HUES64 (cell line): ENCODE measurements around the gene EIF2S1.

Experiments used
- H3K27ac ChIP-seq: 2 replicates; pipeline ENCODE4 v1.7.0; 2013; ENCODE audit warnings: low read depth, low read length, inconsistent platforms
- H3K27me3 ChIP-seq: 2 replicates; pipeline ENCODE4 v1.6.1; 2013; ENCODE audit warnings: mild to moderate bottlenecking, low read length; ENCODE audit not compliant: insufficient read depth
- H3K36me3 ChIP-seq: 2 replicates; pipeline ENCODE4 v1.6.1; 2013; ENCODE audit warnings: mild to moderate bottlenecking, low read length; ENCODE audit not compliant: insufficient read depth
- H3K4me1 ChIP-seq: 2 replicates; pipeline ENCODE4 v1.6.1; 2013; ENCODE audit warnings: mild to moderate bottlenecking, low read length, moderate library complexity; ENCODE audit not compliant: insufficient read depth
- H3K4me3 ChIP-seq: 2 replicates; pipeline ENCODE4 v1.5.1; 2013; ENCODE audit warnings: mild to moderate bottlenecking, low read length, moderate library complexity
- H3K9ac ChIP-seq: 2 replicates; pipeline ENCODE4 v1.6.1; 2013; ENCODE audit warnings: mild to moderate bottlenecking, low read depth, low read length
- H3K9me3 ChIP-seq: 2 replicates; pipeline ENCODE4 v1.6.1; 2013; ENCODE audit warnings: low read depth, low read length; ENCODE audit not compliant: insufficient read depth
- WGBS: fragments of 150-250, 120-280 bp; methylation state at CpG from one replicate; pipeline ENCODE4 v1.1.7; 2013; ENCODE audit warnings: missing lambda C conversion rate; 5-methylcytosine and 5-hydroxymethylcytosine counted together

Gene EIF2S1

DNA sequence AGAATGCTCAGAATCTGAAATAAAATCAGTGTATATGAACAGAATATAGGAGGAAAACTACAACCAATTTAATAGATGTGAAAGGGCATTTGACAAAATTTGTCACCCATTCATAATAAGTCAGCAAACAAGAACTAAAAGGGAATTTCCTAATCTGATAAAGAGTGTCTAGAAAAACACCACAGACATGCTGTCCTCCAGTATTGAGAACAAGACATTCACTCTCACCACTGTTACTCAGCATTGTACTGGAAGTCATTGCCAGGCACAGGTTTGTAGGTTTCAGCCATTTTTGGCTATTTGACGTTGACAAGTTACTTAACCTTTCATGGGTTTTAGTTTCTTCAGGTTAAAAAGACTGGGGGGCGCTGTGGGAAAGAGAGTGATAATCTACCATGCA lies 13.2 kb downstream of the EIF2S1 start:
- no peaks in the 10 kb centered on the region for H3K9me3 ChIP-seq
- WGBS: 86% methylated on average over 2 of the region's 2 CpGs
- H3K27ac ChIP-seq: no peak overlapping the region
- no peak overlapping the region for H3K9ac ChIP-seq
- H3K4me1 ChIP-seq: no peaks in the 10 kb centered on the region
- H3K27me3 ChIP-seq: no peaks in the 10 kb centered on the region
- no peak overlapping the region for H3K4me3 ChIP-seq
- H3K36me3 ChIP-seq: peaks cover 96% of the 10 kb centered on the region

DNA sequence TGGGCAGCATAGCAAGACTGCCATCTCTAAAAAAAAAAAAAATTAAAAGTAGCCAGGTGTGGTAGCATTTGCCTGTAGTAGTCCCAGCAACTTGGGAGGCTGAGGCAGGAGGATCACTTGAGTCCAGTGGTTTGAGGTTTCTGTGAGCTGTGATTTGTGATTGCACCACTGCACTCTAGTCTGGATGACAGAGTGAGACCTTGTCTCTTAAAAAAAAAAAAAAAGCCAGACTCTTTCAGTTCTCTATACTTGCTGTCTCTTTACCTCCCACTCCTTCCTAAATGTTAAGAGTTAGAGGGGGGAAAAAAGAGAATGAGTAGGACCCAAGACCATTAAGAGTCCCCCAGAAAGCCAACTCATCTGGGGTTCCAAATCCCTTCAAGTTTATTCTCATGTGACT lies 17.8 kb downstream of the EIF2S1 start:
- Histone ChIP-seq H3K36me3 (peaks cover 97% of the 10 kb centered on the region), H3K9ac (no peak overlapping the region), H3K27ac (no peak overlapping the region)

DNA sequence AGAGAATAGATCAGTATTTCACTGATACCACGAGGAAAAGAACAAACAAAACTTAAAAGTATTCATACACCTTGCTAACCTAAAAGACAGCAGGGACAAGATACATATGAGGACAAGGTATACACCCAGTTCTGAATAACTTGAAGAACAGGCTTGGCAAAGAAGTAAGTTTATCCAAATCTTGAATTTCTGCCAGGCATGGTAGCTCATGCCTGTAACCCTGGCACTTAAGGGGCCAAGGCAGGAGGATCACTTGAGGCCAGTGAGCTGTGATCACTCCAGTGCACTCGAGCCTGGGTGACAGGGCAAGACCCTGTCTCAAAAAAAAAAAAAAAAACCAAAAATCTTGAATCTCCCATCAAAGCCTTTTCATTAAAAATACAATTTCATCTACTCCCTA lies 25.0 kb downstream of the EIF2S1 start:
- H3K27me3 ChIP-seq: no peaks in the 10 kb centered on the region
- H3K4me3 ChIP-seq: no peak overlapping the region
- no peaks in the 10 kb centered on the region for H3K9me3 ChIP-seq
- H3K36me3 ChIP-seq: peaks cover 65% of the 10 kb centered on the region
- 94% methylated on average over 2 of the region's 2 CpGs for WGBS
- no peak overlapping the region for H3K9ac ChIP-seq
- no peaks in the 10 kb centered on the region for H3K4me1 ChIP-seq
- no peak overlapping the region for H3K27ac ChIP-seq

More for the DNA sequence above, 17.8 kb downstream of the EIF2S1 start:
- Histone ChIP-seq H3K4me1 (no peaks in the 10 kb centered on the region), H3K4me3 (no peak overlapping the region), H3K9me3 (no peaks in the 10 kb centered on the region), H3K27me3 (no peaks in the 10 kb centered on the region)

DNA sequence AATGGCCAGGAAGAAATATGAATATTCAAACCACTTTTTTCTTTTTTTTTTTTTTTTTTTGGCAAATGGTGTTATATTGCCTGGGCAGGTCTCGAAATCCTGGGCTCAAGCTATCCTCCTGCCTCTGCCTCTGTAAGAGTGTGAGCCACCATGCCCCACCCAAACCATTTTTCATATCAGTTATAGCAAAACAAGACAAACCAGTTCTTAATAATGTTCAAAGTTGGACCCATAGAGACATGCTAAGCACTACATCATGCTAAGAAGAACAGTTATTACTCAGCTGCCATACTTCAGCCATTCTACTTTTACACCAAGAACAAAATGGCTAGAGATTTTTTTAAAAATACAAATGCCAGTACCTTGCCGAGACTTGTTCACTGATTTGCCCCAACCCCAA lies 25.5 kb downstream of the EIF2S1 start:
- Histone ChIP-seq H3K36me3 (peaks cover 60% of the 10 kb centered on the region), H3K27ac (no peak overlapping the region), H3K27me3 (no peaks in the 10 kb centered on the region), H3K4me3 (no peak overlapping the region), H3K9me3 (no peaks in the 10 kb centered on the region), H3K4me1 (no peaks in the 10 kb centered on the region), H3K9ac (no peak overlapping the region)
- WGBS: 93% methylated on average over 2 of the region's 2 CpGs

DNA sequence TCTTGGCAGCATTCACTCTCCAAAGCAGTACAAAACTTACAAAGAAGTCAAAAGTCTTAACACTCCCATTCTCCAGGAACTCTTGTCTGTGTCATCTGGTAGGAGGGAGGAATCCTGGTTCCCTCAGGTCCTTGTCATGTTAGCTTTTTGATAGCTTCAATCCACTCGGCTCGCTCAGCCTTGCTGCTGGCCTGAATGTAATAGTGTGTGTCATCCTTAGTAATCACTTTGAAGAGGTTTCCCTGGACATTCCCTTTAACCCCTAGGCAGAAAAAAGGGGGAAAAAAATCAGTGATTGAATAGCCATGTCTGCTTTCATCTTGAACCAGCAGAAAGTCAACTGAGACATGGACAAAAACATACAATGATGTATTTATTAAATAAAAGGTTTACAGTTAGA lies 27.1 kb downstream of the EIF2S1 start:
- Histone ChIP-seq H3K27ac (no peak overlapping the region), H3K4me1 (no peaks in the 10 kb centered on the region), H3K36me3 (peaks cover 45% of the 10 kb centered on the region), H3K9ac (no peak overlapping the region), H3K9me3 (no peaks in the 10 kb centered on the region), H3K4me3 (no peak overlapping the region), H3K27me3 (no peaks in the 10 kb centered on the region)
- WGBS: 75% methylated on average over 2 of the region's 2 CpGs

DNA sequence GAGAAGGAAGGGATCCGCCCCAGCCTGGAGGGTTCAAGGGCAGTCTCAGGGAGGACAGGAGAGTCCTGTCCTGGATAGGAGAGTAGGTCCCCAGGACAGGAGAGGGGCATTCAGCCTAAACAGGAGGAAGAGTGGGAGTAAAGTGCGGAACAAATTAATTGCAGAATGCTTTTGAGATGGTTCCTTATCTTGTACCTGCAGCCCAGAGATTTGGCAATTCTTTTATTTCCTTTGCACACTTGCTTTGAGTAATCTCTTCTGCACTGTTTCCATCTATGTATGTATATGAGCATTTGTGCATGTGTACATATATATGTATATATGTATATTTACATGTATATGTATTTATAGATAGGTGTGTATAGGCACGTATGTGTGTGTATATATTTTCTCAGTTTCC lies 29.1 kb downstream of the EIF2S1 start:
- 89% methylated on average over 3 of the region's 3 CpGs for WGBS
- no peaks in the 10 kb centered on the region for H3K27me3 ChIP-seq
- H3K27ac ChIP-seq: no peak overlapping the region
- no peaks in the 10 kb centered on the region for H3K9me3 ChIP-seq
- H3K36me3 ChIP-seq: peaks cover 24% of the 10 kb centered on the region
- no peak overlapping the region for H3K4me3 ChIP-seq
- no peak overlapping the region for H3K9ac ChIP-seq
- H3K4me1 ChIP-seq: no peaks in the 10 kb centered on the region

DNA sequence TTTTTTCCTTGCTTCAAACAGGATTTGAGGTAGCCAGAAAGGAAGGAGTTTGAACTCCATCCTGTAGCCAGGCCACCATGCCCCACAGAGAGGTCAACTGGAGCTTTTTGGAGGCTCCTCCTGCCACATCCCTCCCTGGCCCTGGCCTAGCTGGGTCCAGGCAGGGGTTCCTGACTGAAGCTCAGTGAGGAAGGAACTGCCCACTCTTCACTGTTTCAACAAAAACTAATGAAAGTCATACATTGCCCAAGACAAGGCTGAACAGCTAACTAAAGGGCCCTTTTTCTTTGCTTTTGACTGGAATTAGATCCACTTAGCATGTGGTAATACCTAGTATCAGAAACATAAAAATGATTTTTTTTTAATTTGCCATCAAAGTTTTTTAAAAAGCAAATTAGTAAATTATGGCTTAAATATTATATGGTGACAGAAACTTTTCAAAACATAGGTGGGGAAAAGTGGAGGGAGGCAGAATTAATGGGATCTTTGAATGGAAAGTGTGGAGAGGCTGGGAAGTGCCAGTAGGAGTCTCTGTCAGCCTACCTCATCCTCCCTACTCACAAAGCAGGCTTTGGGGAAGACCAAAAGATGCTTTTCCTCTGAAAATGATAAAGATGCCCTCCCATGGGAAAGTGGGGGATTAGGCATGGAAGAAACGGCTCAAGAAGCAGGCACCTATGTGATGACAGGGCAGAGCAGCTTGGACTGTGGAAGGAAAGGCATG lies 29.8 kb downstream of the EIF2S1 start:
- no peak overlapping the region for H3K4me3 ChIP-seq
- H3K36me3 ChIP-seq: peaks cover 17% of the 10 kb centered on the region
- H3K9me3 ChIP-seq: no peaks in the 10 kb centered on the region
- H3K9ac ChIP-seq: no peak overlapping the region
- H3K4me1 ChIP-seq: no peaks in the 10 kb centered on the region
- H3K27ac ChIP-seq: no peak overlapping the region
- 83% methylated on average over 1 of the region's 1 CpG for WGBS
- no peaks in the 10 kb centered on the region for H3K27me3 ChIP-seq

DNA sequence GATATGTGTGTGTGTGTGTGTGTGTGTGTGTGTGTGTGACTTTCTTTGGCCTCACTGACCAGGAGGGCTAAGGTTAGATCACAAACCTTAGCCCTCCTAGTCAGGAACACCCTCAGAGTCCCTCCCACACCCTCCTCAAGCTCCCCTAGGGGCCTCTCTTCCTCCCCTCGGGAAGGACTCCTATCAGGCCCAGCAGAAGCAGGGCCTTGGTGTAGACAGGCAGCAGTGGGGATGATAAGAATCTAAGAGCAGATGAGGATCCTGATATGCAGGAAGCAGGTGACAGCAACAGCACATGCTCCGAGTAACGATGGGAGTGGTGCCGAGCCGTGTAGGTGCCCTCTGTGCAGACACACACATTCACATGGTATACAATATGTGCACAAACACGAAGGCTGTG lies 31.1 kb downstream of the EIF2S1 start:
- Histone ChIP-seq H3K9me3 (no peaks in the 10 kb centered on the region), H3K27ac (no peak overlapping the region), H3K27me3 (no peaks in the 10 kb centered on the region), H3K4me1 (no peaks in the 10 kb centered on the region), H3K36me3 (peaks cover 4% of the 10 kb centered on the region), H3K9ac (no peak overlapping the region), H3K4me3 (no peak overlapping the region)
- 90% methylated on average over 6 of the region's 6 CpGs for WGBS

DNA sequence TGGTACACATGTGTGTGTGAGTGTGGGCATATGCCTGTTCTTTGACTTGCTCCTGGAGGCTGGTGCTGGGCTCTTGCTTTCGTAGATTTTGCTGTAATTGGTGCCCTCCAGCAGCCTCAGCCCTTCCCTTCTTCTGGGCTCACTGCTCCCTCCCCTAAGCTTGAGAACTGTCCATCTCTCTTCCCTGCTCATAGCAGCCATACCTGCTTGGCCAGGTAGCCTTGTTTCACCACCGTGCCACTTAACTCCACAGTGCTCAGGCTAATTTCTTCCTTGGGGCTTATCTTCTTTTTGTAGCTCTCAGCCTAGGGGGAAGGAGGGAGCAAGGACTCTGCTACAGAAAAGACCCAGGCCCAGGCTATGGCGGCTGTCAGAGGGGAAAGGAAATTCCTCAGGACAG lies 32.0 kb downstream of the EIF2S1 start:
- no peaks in the 10 kb centered on the region for H3K27me3 ChIP-seq
- H3K9ac ChIP-seq: no peak overlapping the region
- H3K36me3 ChIP-seq: no peaks in the 10 kb centered on the region
- no peak overlapping the region for H3K4me3 ChIP-seq
- peaks cover 4% of the 10 kb centered on the region; the same call in 1 of the 2 replicates for H3K4me1 ChIP-seq
- WGBS: 88% methylated on average over 3 of the region's 3 CpGs
- no peak overlapping the region for H3K27ac ChIP-seq
- no peaks in the 10 kb centered on the region for H3K9me3 ChIP-seq

DNA sequence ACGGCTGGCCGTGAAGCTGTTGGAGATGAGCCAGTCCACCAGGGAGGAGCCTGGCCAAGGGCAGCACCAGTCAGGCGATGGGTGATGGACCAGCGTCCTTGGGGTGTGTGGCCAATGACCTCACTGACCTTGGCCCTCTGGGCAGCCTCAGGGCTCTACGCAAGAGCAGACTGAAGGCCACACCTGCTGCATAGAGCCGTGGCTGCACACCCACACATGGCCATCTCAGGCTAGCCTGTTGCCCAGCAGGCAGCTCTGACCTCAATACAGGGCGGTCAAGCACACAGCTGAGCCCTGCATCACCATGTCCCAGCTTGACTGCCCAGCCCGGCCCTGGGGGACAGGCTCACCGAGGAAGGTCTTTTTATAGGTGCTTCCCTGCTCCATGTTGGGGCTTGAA lies 32.7 kb downstream of the EIF2S1 start:
- Histone ChIP-seq H3K9ac (no peak overlapping the region), H3K4me1 (peaks cover 4% of the 10 kb centered on the region; the same call in 1 of the 2 replicates), H3K36me3 (no peaks in the 10 kb centered on the region), H3K4me3 (no peak overlapping the region), H3K9me3 (no peaks in the 10 kb centered on the region), H3K27me3 (no peaks in the 10 kb centered on the region), H3K27ac (no peak overlapping the region)
- WGBS: 91% methylated on average over 9 of the region's 9 CpGs

DNA sequence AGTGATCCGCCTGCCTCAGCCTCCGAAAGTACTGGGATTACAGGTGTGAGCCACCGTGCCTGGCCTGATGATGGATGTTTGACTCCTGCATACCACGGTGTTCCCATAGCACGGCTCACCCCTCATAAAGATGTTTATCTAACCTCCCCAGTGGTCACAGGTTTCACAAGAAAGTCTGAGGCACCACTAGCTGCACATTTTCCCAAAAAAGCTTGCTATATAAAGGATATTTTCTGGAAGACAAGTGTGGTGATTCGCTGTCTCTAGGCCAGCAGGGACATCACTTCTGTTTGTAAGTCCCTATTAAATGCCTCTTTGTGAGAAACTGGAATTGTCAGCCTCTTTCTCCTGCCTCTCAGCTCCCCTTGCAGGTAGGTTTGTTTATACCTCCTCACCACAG lies 33.6 kb downstream of the EIF2S1 start:
- H3K9ac ChIP-seq: no peak overlapping the region
- no peak overlapping the region for H3K27ac ChIP-seq
- H3K4me1 ChIP-seq: peaks cover 4% of the 10 kb centered on the region; the same call in 1 of the 2 replicates
- no peaks in the 10 kb centered on the region for H3K36me3 ChIP-seq
- no peaks in the 10 kb centered on the region for H3K9me3 ChIP-seq
- no peak overlapping the region for H3K4me3 ChIP-seq
- no peaks in the 10 kb centered on the region for H3K27me3 ChIP-seq
- 91% methylated on average over 6 of the region's 6 CpGs for WGBS
